Measurements from ENCODE around the gene ARL8A. TPM values are rescaled to one million over a fixed set of nuclear protein-coding genes. Genes with fewer than 3 reads are reported as not detected.
"Not testable (repeated sequence)": the region's sequence is repeated elsewhere in the genome, so short reads cannot be mapped to it uniquely, and the experiment has no call there.

The ARL8A gene
- total and polyA plus RNA-seq, 2 experiments from 2014 or later: 30.3 to 32.7 TPM

- not testable (repeated sequence) for H2AFZ ChIP-seq; H3K9me2 ChIP-seq (ENCODE audit: insufficient read depth); ATAC-seq; H3K27ac ChIP-seq (ENCODE audit: low read depth); H4K20me1 ChIP-seq (replicated peaks; ENCODE audit: insufficient read depth); H3K4me3 Mint-ChIP-seq; H3K27me3 ChIP-seq (ENCODE audit: insufficient read depth); H3K4me3 ChIP-seq; DNase-seq (ENCODE audit: low spot score); H3K36me3 ChIP-seq (ENCODE audit: insufficient read depth); H3K27ac Mint-ChIP-seq; H3F3A ChIP-seq (replicated peaks; ENCODE audit: low read depth); H3K4me2 ChIP-seq; H3K9me3 Mint-ChIP-seq
- H3K27me3 Mint-ChIP-seq (ENCODE audit: insufficient read depth, low read depth, poor library complexity): peaks cover 12% of the 10 kb centered on the region
- Histone ChIP-seq H3K79me2 (replicated peaks; ENCODE audit: insufficient read depth) (peaks cover 58% of the 10 kb centered on the region), H3K4me1 (ENCODE audit: insufficient read depth) (peaks cover 15% of the 10 kb centered on the region)
- peaks cover 23% of the 10 kb centered on the region for H3K4me1 Mint-ChIP-seq
- H3K36me3 Mint-ChIP-seq (ENCODE audit: low read depth): peaks cover 10% of the 10 kb centered on the region; the same call in 2 of the 3 replicates
These were observed 3.1 kb downstream of the ARL8A start for GRCh38 chr1:202141468-202141867.

- no peak overlapping the region for H3K27ac Mint-ChIP-seq
- no peak overlapping the region for H2AFZ ChIP-seq
These were observed 3.7 kb downstream of the ARL8A start for GRCh38 chr1:202140833-202141232.

More at GRCh38 chr1:202140833-202141232, 3.7 kb downstream of the ARL8A start:
- Mint-ChIP-seq H3K4me1 (peaks cover 23% of the 10 kb centered on the region), H3K4me3 (no peak overlapping the region), H3K27me3 (ENCODE audit: insufficient read depth, low read depth, poor library complexity) (peaks cover 12% of the 10 kb centered on the region), H3K9me3 (no peaks in the 10 kb centered on the region), H3K36me3 (ENCODE audit: low read depth) (peaks cover 10% of the 10 kb centered on the region; the same call in 2 of the 3 replicates)
- Histone ChIP-seq H3F3A (replicated peaks; ENCODE audit: low read depth) (0 out of 2 replicates have a peak, but pooled peaks cover 9% of the 10 kb centered on the region), H3K79me2 (replicated peaks; ENCODE audit: insufficient read depth) (peaks cover 58% of the 10 kb centered on the region), H3K4me2 (no peak overlapping the region), H3K27me3 (ENCODE audit: insufficient read depth) (0 out of 2 replicates have a peak, but pooled peaks cover 7% of the 10 kb centered on the region), H3K9me2 (ENCODE audit: insufficient read depth) (no peaks in the 10 kb centered on the region), H3K36me3 (ENCODE audit: insufficient read depth) (no peaks in the 10 kb centered on the region), H3K27ac (ENCODE audit: low read depth) (no peak overlapping the region), H3K4me1 (ENCODE audit: insufficient read depth) (peaks cover 15% of the 10 kb centered on the region), H4K20me1 (replicated peaks; ENCODE audit: insufficient read depth) (no peaks in the 10 kb centered on the region; the same call in 1 of the 2 replicates), H3K4me3 (no peak overlapping the region)
- ATAC-seq (no peak), DNase-seq (ENCODE audit: low spot score) (no peak)
- TF ChIP-seq ZNF331 (CRISPR knock-in tag; IDR thresholded peaks at IDR 0.05; ENCODE audit: low read depth): no peak
- TF ChIP-seq STAT1 (IDR thresholded peaks at IDR 0.05; ENCODE audit: unreplicated experiment): no peak
- TF ChIP-seq ZNF114 (CRISPR knock-in tag; IDR thresholded peaks at IDR 0.05): no peak
- TF ChIP-seq ZNF462 (CRISPR knock-in tag; IDR thresholded peaks at IDR 0.05): no peak
- no peak for TF ChIP-seq ETS1 (IDR thresholded peaks at IDR 0.05)
- TF ChIP-seq EZH2phosphoT487 (IDR thresholded peaks at IDR 0.05; ENCODE audit: unreplicated experiment): no peak
- no peak for TF ChIP-seq NANOG (IDR thresholded peaks at IDR 0.05; ENCODE audit: borderline replicate concordance)
- TF ChIP-seq CREB1 (CRISPR knock-in tag; IDR thresholded peaks at IDR 0.05; ENCODE audit: low read depth): no peak
- no peak for TF ChIP-seq CTCF (conservative IDR thresholded peaks at IDR 0.05; ENCODE audit: low read depth in 2 of 2)
